ENCODE data around the gene FMO5.

DNA sequence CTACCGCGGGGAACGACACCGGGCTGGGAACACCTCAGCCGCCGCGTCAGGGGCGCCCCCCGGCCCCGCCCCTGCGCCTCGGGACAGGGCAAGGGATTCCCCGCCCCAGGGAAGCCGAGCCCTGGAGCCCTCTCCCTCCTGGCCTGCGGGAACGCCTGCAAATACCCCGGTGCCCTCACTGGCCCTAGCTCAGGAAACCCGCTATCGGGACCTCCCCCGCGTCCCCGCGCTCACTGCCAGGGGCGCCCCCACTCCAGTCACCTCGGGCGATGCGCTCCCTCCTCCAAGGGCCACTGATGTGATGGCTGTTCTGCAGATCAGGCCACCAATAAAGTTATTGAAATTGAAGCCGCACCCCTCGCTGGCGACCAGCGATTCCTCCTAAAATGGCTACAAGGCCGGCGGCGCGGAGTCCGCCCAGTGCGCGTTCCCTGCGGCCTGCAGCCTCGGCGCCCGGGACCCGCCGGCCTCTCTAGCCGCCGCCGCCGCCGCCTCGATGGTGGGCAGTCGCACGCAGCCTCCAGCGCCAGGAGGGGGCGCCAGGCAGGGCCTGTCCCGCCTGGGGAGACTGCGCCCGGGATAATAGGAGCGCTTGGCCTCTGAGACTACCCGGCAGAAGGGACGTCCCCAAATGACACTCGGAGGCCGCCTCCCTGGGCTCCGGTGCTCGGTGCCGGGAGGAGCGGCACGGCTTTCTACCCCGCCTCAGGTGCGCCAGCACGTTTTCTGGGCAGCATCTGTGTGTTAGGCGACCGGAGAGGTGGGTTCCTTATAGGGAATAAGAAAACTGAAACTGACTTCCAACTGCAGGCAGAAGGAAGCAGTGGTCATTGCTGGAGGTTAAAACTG is 52.7 kb downstream of the FMO5 start, which contains the start of gene PRKAB2:
- TF ChIP-seq, protein P1, sequence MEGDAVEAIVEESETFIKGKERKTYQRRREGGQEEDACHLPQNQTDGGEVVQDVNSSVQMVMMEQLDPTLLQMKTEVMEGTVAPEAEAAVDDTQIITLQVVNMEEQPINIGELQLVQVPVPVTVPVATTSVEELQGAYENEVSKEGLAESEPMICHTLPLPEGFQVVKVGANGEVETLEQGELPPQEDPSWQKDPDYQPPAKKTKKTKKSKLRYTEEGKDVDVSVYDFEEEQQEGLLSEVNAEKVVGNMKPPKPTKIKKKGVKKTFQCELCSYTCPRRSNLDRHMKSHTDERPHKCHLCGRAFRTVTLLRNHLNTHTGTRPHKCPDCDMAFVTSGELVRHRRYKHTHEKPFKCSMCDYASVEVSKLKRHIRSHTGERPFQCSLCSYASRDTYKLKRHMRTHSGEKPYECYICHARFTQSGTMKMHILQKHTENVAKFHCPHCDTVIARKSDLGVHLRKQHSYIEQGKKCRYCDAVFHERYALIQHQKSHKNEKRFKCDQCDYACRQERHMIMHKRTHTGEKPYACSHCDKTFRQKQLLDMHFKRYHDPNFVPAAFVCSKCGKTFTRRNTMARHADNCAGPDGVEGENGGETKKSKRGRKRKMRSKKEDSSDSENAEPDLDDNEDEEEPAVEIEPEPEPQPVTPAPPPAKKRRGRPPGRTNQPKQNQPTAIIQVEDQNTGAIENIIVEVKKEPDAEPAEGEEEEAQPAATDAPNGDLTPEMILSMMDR (optimal IDR thresholded peaks at IDR 0.05 in 1 of 3, IDR thresholded peaks at IDR 0.05 in 1 of 3, conservative IDR thresholded peaks at IDR 0.05 in 1 of 3; ENCODE audit: extremely low read depth in 1 of 3, insufficient read depth in 2 of 3, low read length in 3 of 3): peak; percentile 57 to 81 (median 81)
- no peak for TF ChIP-seq EZH2 (IDR thresholded peaks at IDR 0.05; ENCODE audit: low read length)

All from keratinocyte (primary cell).